HFFc6 (cell line): ENCODE measurements around the gene KCNB1. TPM values are rescaled to one million over a fixed set of nuclear protein-coding genes. Genes with fewer than 3 reads are reported as not detected.
"Not testable (repeated sequence)": the region's sequence is repeated elsewhere in the genome, so short reads cannot be mapped to it uniquely, and the experiment has no call there.

ENCODE experiments used
- DNase-seq: peaks from one replicate; pipeline ENCODE4 v3.0.0-alpha.2; 2018
- H3K27ac Mint-ChIP-seq: 2 replicates; pipeline ENCODE4 v1.8.0; 2020; ENCODE audit warnings: mild to moderate bottlenecking, mixed read lengths
- H3K27me3 Mint-ChIP-seq: 2 replicates; pipeline ENCODE4 v1.8.0; 2021; ENCODE audit warnings: mild to moderate bottlenecking, moderate library complexity, mixed read lengths; ENCODE audit not compliant: insufficient read depth
- H3K36me3 Mint-ChIP-seq: 2 replicates; pipeline ENCODE4 v1.8.0; 2021; ENCODE audit warnings: low read depth, mixed read lengths
- H3K4me1 Mint-ChIP-seq: 2 replicates; pipeline ENCODE4 v1.8.0; 2020; ENCODE audit warnings: low read depth, mixed read lengths
- H3K4me3 Mint-ChIP-seq: 2 replicates; pipeline ENCODE4 v1.8.0; 2020; ENCODE audit warnings: mild to moderate bottlenecking, moderate library complexity, mixed read lengths
- H3K9me3 Mint-ChIP-seq: 2 replicates; pipeline ENCODE4 v1.8.0; 2020; ENCODE audit warnings: mild to moderate bottlenecking, mixed read lengths
- total RNA-seq, 6 experiments: library from RNA; stranded (reverse); fragmentation: NEBNext Ultra II Directional; extraction: Animal tissue kit (Norgen Biotek cat#: 25700); gene quantifications; 2 replicates in 1 of 6; 3 replicates in 5 of 6; pipeline ENCODE4 v1.2.3, GENCODE V29; 2021
- TF ChIP-seq, protein P1 (sequence below): fragments of 200-600 bp; sonication (generic); IDR thresholded peaks from 2 replicates; pipeline ENCODE4 v1.5.0; 2021; ENCODE audit warnings: antibody characterized with exemption, mild to moderate bottlenecking

KCNB1 gene
- total RNA-seq, 6 experiments from 2014 or later, result 0.05 to 1.2 (median 0.20) TPM

DNA sequence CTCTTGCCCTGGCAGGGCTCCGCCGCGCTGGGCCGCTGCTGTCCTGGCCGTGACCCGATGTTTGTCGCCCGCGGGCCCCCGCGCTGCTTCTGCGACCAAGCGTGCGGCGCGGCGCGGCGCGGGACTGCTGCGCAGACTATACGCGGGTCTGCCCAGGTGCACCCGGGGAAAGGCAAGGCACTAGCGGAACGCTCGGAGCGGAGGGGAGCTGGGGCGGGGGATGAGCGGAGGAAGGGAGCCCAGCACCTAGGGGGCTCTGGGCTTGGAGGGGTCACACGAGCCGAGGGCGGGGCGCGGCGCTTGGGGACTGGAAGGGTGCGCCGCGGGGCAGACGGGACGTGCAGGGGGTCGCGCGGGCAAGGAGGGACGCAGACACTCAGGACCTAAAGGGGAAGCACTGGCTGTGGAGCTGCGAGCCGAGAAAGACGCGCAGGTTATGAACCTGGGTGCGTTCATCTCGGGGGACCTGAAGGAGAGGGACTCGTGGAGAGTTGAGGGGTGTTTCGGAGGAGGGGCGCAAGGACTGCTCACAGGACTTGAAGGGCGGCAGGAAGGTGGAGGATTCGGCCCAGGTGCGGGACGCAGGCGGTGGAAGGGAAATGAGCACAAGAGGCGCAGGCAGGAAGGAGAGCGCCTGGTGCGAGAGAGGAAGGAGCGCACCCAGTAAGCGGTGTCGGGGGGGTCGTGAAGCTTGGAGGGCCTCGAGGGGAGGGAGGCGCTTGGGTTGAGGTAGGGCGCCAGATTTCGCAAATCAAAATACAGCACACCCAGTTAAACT is 163.8 kb downstream of the KCNB1 start:
- TF ChIP-seq, protein P1, sequence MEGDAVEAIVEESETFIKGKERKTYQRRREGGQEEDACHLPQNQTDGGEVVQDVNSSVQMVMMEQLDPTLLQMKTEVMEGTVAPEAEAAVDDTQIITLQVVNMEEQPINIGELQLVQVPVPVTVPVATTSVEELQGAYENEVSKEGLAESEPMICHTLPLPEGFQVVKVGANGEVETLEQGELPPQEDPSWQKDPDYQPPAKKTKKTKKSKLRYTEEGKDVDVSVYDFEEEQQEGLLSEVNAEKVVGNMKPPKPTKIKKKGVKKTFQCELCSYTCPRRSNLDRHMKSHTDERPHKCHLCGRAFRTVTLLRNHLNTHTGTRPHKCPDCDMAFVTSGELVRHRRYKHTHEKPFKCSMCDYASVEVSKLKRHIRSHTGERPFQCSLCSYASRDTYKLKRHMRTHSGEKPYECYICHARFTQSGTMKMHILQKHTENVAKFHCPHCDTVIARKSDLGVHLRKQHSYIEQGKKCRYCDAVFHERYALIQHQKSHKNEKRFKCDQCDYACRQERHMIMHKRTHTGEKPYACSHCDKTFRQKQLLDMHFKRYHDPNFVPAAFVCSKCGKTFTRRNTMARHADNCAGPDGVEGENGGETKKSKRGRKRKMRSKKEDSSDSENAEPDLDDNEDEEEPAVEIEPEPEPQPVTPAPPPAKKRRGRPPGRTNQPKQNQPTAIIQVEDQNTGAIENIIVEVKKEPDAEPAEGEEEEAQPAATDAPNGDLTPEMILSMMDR, result no peak
- H3K27ac Mint-ChIP-seq, result no peak overlapping the region
- DNase-seq, result no peak
- no peaks in the 10 kb centered on the region for H3K36me3 Mint-ChIP-seq
- no peaks in the 10 kb centered on the region for H3K9me3 Mint-ChIP-seq
- H3K4me1 Mint-ChIP-seq, result peaks cover 12% of the 10 kb centered on the region
- peaks cover 65% of the 10 kb centered on the region for H3K27me3 Mint-ChIP-seq
- H3K4me3 Mint-ChIP-seq, result no peak overlapping the region; the same call in 1 of the 2 replicates

DNA sequence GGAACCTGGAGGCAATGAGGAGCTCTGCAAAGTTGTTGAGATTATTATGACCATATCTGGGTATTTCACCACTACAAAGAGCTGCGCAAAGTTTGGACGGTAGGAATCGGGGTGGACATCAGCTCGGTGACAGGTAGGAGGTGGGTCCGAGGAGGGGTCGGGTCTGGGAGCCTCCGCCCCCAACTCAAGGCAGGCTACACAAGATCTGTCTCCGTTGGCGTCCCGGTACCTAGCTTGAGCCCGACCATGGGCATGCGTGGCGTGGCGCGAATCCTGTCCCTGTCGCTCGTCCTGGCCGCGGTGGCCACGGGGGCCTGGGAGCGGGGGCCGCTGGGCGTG is 164.4 kb downstream of the KCNB1 start:
- H3K36me3 Mint-ChIP-seq, result no peaks in the 10 kb centered on the region
- no peak overlapping the region for H3K4me3 Mint-ChIP-seq
- no peak overlapping the region for H3K27ac Mint-ChIP-seq
- no peak for DNase-seq
- TF ChIP-seq, protein P1, result no peak
- H3K4me1 Mint-ChIP-seq, result peaks cover 8% of the 10 kb centered on the region
- H3K27me3 Mint-ChIP-seq, result peaks cover 69% of the 10 kb centered on the region
- no peaks in the 10 kb centered on the region for H3K9me3 Mint-ChIP-seq

DNA sequence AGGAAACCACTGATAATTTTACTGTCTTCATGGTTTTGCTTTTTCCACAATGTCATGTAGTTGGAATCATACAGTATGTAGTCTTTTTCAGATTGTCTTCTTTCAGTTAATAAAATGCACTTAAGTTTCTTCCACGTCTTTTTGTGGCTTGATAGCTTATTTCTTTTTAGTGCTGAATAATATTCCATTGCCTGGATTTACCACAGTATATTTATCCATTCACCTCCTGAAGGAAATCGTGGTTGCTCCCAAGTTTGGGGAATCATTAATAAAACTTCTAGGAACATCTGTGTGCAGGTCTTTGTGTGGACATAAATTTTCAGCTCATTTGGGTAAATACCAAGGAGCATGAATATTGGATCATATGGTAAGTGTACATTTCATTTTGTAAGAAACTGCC is 165.8 kb downstream of the KCNB1 start:
- peaks cover 8% of the 10 kb centered on the region for H3K4me1 Mint-ChIP-seq
- no peak for DNase-seq
- H3K36me3 Mint-ChIP-seq, result no peaks in the 10 kb centered on the region
- H3K4me3 Mint-ChIP-seq, result no peak overlapping the region
- TF ChIP-seq, protein P1, result no peak
- H3K9me3 Mint-ChIP-seq, result no peaks in the 10 kb centered on the region
- peaks cover 69% of the 10 kb centered on the region for H3K27me3 Mint-ChIP-seq
- no peak overlapping the region for H3K27ac Mint-ChIP-seq

DNA sequence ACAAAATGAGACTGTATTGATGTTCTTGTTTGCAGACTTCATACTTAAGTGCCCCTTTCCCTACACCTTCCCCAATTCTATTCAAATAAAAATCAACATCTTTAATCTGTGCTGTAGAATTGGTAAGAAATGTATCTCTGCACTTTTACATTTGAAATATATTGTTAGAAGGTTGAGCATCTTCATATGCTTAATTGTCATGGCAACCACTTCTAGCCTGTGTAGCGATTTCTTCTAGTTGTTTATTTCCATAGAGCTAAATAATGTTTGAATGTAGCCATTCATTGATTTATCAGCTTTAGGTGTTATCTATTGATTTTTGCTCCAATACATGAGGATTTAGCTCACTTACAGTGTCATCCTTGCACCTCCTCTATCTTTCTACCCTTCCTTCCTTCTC is 166.9 kb downstream of the KCNB1 start:
- peaks cover 13% of the 10 kb centered on the region for H3K4me1 Mint-ChIP-seq
- peaks cover 68% of the 10 kb centered on the region for H3K27me3 Mint-ChIP-seq
- DNase-seq, result no peak
- H3K36me3 Mint-ChIP-seq, result peaks cover 6% of the 10 kb centered on the region
- TF ChIP-seq, protein P1, result no peak
- no peak overlapping the region for H3K4me3 Mint-ChIP-seq
- H3K27ac Mint-ChIP-seq, result no peak overlapping the region
- H3K9me3 Mint-ChIP-seq, result peaks cover under 1% of the 10 kb centered on the region; the same call in 1 of the 2 replicates

DNA sequence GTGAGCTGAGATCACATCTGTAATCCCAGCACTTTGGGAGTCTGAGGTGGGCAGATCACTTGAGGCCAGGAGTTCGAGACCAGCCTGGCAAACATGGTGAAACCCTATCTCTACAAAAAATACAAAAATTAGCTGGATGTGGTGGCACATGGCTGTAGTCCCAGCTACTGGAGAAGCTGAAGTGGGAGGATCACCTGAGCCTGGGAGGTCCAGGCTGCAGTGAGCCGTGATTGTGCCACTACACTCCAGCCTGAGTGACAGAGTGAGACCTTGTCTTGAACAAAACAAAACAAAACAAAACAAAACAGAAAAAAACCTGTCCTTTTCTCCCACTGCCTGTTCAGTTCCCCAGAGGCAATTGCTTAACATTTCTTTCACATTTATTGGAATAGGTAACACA is 168.4 kb downstream of the KCNB1 start:
- Mint-ChIP-seq H3K36me3 (peaks cover 14% of the 10 kb centered on the region), H3K9me3 (peaks cover 10% of the 10 kb centered on the region), H3K27me3 (peaks cover 71% of the 10 kb centered on the region), H3K4me1 (peaks cover 14% of the 10 kb centered on the region)
- H3K27ac Mint-ChIP-seq, H3K4me3 Mint-ChIP-seq, DNase-seq: not testable (repeated sequence)

Other genes starting within 250 kb of the KCNB1 start
- 10 to 100 TPM; 36.1 to 41.0 (median 38.7) TPM for gene ZNFX1, start 204.6 kb downstream of the KCNB1 start, total RNA-seq
- gene PTGIS, start 85.5 kb upstream of the KCNB1 start, total RNA-seq, result under 1 TPM in 1 of 6 experiments, not detected in 5; 0.05 TPM
- gene B4GALT5, start 231.2 kb upstream of the KCNB1 start, total RNA-seq, result 10 to 100 TPM; 19.7 to 25.0 (median 21.9) TPM